CD4-positive, alpha-beta T cell (primary cell): ENCODE measurements around the gene GALNT10. TPM values are rescaled to one million over a fixed set of nuclear protein-coding genes. Genes with fewer than 3 reads are reported as not detected.

ENCODE experiments used
- ATAC-seq: fragments of 200-7000 bp; cut with Tn5 transposase; one replicate; pipeline ENCODE4 v1.10.0; 2022; ENCODE audit warnings: mild to moderate bottlenecking; ENCODE audit not compliant: poor library complexity
- CTCF ChIA-PET: fragments of 350-600 bp; sonication (Branson Sonifier 250); formaldehyde crosslinking; loops from one replicate; lab custom pipeline; 2021; ENCODE audit warnings: antibody characterized with exemption, inconsistent platforms; lab: Charles Lee
- POLR2A ChIA-PET: fragments of 350-600 bp; sonication (Branson Sonifier 250); formaldehyde crosslinking; loops from one replicate; lab custom pipeline; 2021; ENCODE audit warnings: antibody characterized with exemption, inconsistent platforms; lab: Charles Lee
- DNase-seq, 14 experiments: peaks; one replicate each; pipeline ENCODE4 v3.0.0-alpha.2; 2013 to 2020; ENCODE audit warnings: mixed read lengths in 2 of 14
- H3K27ac ChIP-seq, 2 donors: one replicate each; pipeline versions ENCODE4 v1.5.1 to v1.7.0; 2013; ENCODE audit warnings: low read length in 2 of 2, low read depth in 1 of 2, mild to moderate bottlenecking in 1 of 2
- H3K27me3 ChIP-seq, 2 experiments: 1 replicate in 1 of 2; 2 replicates in 1 of 2; pipeline versions ENCODE4 v1.6.1 to v1.7.0; 2013; ENCODE audit warnings: low read length in 2 of 2, control low read depth in 1 of 2, mild to moderate bottlenecking in 1 of 2, moderate library complexity in 1 of 2; ENCODE audit not compliant: insufficient read depth in 2 of 2, control insufficient read depth in 1 of 2
- H3K36me3 ChIP-seq: one replicate; pipeline ENCODE4 v1.6.1; 2013; ENCODE audit warnings: low read length, control low read depth; ENCODE audit not compliant: insufficient read depth
- H3K4me1 ChIP-seq: one replicate; pipeline ENCODE4 v1.6.1; 2013; ENCODE audit warnings: low read length, control low read depth; ENCODE audit not compliant: insufficient read depth
- H3K4me3 ChIP-seq: one replicate; pipeline ENCODE4 v1.5.1; 2013; ENCODE audit warnings: mild to moderate bottlenecking, low read length, moderate library complexity
- H3K9me3 ChIP-seq, 2 experiments: 1 replicate in 1 of 2; 2 replicates in 1 of 2; pipeline versions ENCODE4 v1.6.1 to v1.7.0; 2013; ENCODE audit warnings: low read length in 2 of 2, mild to moderate bottlenecking in 2 of 2, control low read depth in 1 of 2, moderate library complexity in 1 of 2; ENCODE audit not compliant: control insufficient read depth in 1 of 2, insufficient read depth in 1 of 2
- H3K27ac Mint-ChIP-seq: one replicate; pipeline ENCODE4 v1.8.0; 2020; ENCODE audit warnings: mixed read lengths
- H3K27me3 Mint-ChIP-seq: one replicate; pipeline ENCODE4 v1.8.0; 2021; ENCODE audit warnings: mixed read lengths
- H3K36me3 Mint-ChIP-seq: one replicate; pipeline ENCODE4 v1.8.0; 2021; ENCODE audit warnings: low read depth, mixed read lengths
- H3K4me1 Mint-ChIP-seq: one replicate; pipeline ENCODE4 v1.8.0; 2021; ENCODE audit warnings: low read depth, mixed read lengths
- H3K4me3 Mint-ChIP-seq: one replicate; pipeline ENCODE4 v1.8.0; 2020; ENCODE audit warnings: mild to moderate bottlenecking, mixed read lengths
- H3K9me3 Mint-ChIP-seq: one replicate; pipeline ENCODE4 v1.8.0; 2020; ENCODE audit warnings: mixed read lengths
- intact Hi-C, 2 experiments: fragments of 100-400 bp; cut with DNase I in 1 of 2; cut with micrococcal nuclease in 1 of 2; formaldehyde crosslinking; loops; one replicate each; pipeline versions ENCODE4 v1.15.1 to v1.9.0; 2023 to 2025; cut with DNase I, micrococcal nuclease
- total RNA-seq, 174 experiments: library from RNA in 2 of 174; stranded (reverse) in 2 of 174; gene quantifications; one replicate each; pipeline ENCODE4 v1.2.3 and lab custom pipeline; 2021 to 2026
- TF ChIP-seq, protein P1 (sequence below): fragments of 200-600 bp; IDR thresholded peaks from one replicate; pipeline ENCODE4 v1.8.0; 2022; ENCODE audit warnings: antibody characterized with exemption, mild to moderate bottlenecking

GALNT10 gene
- total RNA-seq, 2 experiments from 2014 or later: 21.7 to 23.0 TPM

DNA sequence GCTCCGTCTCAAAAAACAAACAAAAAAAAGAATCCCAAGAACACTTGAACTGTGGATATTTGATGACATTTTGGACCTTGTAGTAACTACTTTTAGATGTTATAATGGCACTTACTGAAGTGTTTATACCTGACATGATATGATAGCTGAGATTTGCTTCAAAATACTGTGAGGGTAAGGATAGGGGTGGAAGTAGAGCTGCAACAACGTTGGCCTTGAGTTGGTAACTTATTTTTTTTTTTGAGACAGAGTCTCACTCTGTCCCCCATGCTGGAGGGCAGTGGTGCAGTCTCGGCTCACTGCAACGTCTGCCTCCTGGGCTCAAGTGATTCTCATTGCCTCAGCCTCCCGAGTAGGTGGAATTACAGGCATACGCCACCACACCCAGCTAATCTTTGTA lies 224.6 kb downstream of the GALNT10 start:
- H3K36me3 Mint-ChIP-seq: peaks cover 62% of the 10 kb centered on the region
- intact Hi-C loops: no loop called here
- no peak overlapping the region for H3K27ac Mint-ChIP-seq
- Histone ChIP-seq H3K4me3 (no peak overlapping the region), H3K9me3 (no peaks in the 10 kb centered on the region), H3K4me1 (no peaks in the 10 kb centered on the region), H3K27ac (no peak overlapping the region), H3K27me3 (no peaks in the 10 kb centered on the region), H3K36me3 (peaks cover 59% of the 10 kb centered on the region)
- ATAC-seq (no peak), DNase-seq (no peak)
- ChIA-PET POLR2A (interaction anchor here (0.6 kb wide), 1 partner anchor 22 kb away, joined by 3 read pairs; no protein-coding TSS in a partner anchor), CTCF (interaction anchor here (0.8 kb wide), 1 partner anchor 10 kb away, joined by 3 read pairs; no protein-coding TSS in a partner anchor)
- no peaks in the 10 kb centered on the region for H3K27me3 Mint-ChIP-seq
- TF ChIP-seq, protein P1, sequence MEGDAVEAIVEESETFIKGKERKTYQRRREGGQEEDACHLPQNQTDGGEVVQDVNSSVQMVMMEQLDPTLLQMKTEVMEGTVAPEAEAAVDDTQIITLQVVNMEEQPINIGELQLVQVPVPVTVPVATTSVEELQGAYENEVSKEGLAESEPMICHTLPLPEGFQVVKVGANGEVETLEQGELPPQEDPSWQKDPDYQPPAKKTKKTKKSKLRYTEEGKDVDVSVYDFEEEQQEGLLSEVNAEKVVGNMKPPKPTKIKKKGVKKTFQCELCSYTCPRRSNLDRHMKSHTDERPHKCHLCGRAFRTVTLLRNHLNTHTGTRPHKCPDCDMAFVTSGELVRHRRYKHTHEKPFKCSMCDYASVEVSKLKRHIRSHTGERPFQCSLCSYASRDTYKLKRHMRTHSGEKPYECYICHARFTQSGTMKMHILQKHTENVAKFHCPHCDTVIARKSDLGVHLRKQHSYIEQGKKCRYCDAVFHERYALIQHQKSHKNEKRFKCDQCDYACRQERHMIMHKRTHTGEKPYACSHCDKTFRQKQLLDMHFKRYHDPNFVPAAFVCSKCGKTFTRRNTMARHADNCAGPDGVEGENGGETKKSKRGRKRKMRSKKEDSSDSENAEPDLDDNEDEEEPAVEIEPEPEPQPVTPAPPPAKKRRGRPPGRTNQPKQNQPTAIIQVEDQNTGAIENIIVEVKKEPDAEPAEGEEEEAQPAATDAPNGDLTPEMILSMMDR: no peak
- H3K9me3 Mint-ChIP-seq: no peaks in the 10 kb centered on the region
- no peak overlapping the region for H3K4me3 Mint-ChIP-seq
- H3K4me1 Mint-ChIP-seq: no peaks in the 10 kb centered on the region

DNA sequence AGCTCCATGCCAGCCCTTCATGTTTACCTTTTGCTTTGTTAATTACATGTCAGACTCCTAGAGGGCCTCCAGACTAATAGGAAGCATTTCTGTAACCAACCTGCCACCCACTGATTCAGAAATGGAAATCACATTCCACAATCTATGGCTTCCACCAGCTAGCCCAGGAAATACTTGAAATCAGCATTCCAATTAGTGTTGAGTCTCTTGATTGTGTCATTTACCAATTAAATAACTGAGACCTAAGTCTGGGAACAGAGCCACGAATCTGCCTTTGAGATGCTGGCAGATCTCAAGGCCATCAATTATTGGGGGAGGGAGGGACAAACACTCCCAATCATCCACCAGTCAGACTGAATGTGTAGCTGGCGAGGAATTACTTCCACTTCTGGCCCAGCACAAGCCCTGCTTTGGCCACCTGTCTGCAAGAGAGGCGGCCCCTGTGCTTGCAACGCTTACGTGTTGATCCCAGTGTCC lies 227.8 kb downstream of the GALNT10 start:
- Histone ChIP-seq H3K4me3 (no peak overlapping the region), H3K4me1 (no peaks in the 10 kb centered on the region), H3K9me3 (no peaks in the 10 kb centered on the region), H3K27me3 (no peaks in the 10 kb centered on the region), H3K36me3 (peaks cover 44% of the 10 kb centered on the region), H3K27ac (no peak overlapping the region)
- DNase-seq (no peak), ATAC-seq (no peak)
- TF ChIP-seq, protein P1: no peak
- no peak overlapping the region for H3K27ac Mint-ChIP-seq
- intact Hi-C loops: no loop called here
- no peak overlapping the region for H3K4me3 Mint-ChIP-seq
- no peaks in the 10 kb centered on the region for H3K27me3 Mint-ChIP-seq
- no peaks in the 10 kb centered on the region for H3K4me1 Mint-ChIP-seq
- ChIA-PET POLR2A (no interaction called here), CTCF (no interaction called here)
- peaks cover 54% of the 10 kb centered on the region for H3K36me3 Mint-ChIP-seq
- peaks cover 2% of the 10 kb centered on the region for H3K9me3 Mint-ChIP-seq

DNA sequence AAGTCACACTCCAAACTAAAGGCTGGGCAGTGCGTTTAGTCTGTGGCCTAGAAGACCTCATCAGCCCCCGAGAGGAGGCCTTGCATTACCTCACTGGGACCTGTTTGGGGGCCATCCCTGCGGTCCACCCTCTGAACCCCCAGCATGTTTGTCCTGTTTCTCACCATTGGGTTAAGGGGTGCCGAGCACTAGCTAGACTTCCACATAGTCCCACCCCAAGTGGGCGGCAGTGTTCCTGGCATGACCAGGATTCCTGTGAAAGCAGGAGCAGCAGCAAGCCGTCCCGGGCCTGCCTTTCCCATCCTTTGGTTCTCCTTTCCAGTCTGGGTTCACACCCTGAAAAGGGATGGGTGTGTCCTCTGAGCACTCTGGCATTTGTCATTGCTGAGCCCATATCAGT lies 228.7 kb downstream of the GALNT10 start:
- Mint-ChIP-seq H3K27ac (no peak overlapping the region), H3K9me3 (peaks cover 2% of the 10 kb centered on the region)
- intact Hi-C loops: no loop called here

More for the DNA sequence above, 228.7 kb downstream of the GALNT10 start:
- no peaks in the 10 kb centered on the region for H3K4me1 ChIP-seq
- Mint-ChIP-seq H3K4me1 (no peaks in the 10 kb centered on the region), H3K27me3 (no peaks in the 10 kb centered on the region), H3K4me3 (no peak overlapping the region), H3K36me3 (peaks cover 54% of the 10 kb centered on the region)
- H3K4me3 ChIP-seq: no peak overlapping the region
- CTCF ChIA-PET: no interaction called here
- POLR2A ChIA-PET: no interaction called here
- DNase-seq: no peak
- peaks cover 39% of the 10 kb centered on the region for H3K36me3 ChIP-seq
- no peaks in the 10 kb centered on the region for H3K27me3 ChIP-seq
- TF ChIP-seq, protein P1: no peak
- no peaks in the 10 kb centered on the region for H3K9me3 ChIP-seq
- no peak overlapping the region for H3K27ac ChIP-seq
- ATAC-seq: no peak
